Naive B cell (primary cell): ENCODE results near the gene XK. TPM values are rescaled to one million over a fixed set of nuclear protein-coding genes. Genes with fewer than 3 reads are reported as not detected.
"Not testable (repeated sequence)": the region's sequence is repeated elsewhere in the genome, so short reads cannot be mapped to it uniquely, and the experiment has no call there.

Source experiments
- ATAC-seq, 2 donors: fragments of 150-1000 bp; cut with Tn5 transposase; 2 replicates each; pipeline ENCODE4 v1.10.0; 2021; ENCODE audit warnings: low read depth in 2 of 2, mild to moderate bottlenecking in 2 of 2, moderate library complexity in 2 of 2
- DNase-seq: peaks from one replicate; pipeline ENCODE4 v3.0.0; 2022
- H3K27ac Mint-ChIP-seq, 6 donors: one replicate each; pipeline ENCODE4 v1.8.0; 2020 to 2022; ENCODE audit warnings: mild to moderate bottlenecking in 6 of 6, mixed read lengths in 6 of 6, moderate library complexity in 5 of 6, inconsistent platforms in 2 of 6
- H3K27me3 Mint-ChIP-seq, 3 donors: one replicate each; pipeline ENCODE4 v1.8.0; 2021 to 2022; ENCODE audit warnings: mixed read lengths in 3 of 3, mild to moderate bottlenecking in 1 of 3
- H3K36me3 Mint-ChIP-seq, 2 donors: one replicate each; pipeline ENCODE4 v1.8.0; 2020 to 2022; ENCODE audit warnings: mixed read lengths in 2 of 2, inconsistent platforms in 1 of 2, mild to moderate bottlenecking in 1 of 2
- H3K4me1 Mint-ChIP-seq, 3 donors: one replicate each; pipeline ENCODE4 v1.8.0; 2020 to 2022; ENCODE audit warnings: mixed read lengths in 3 of 3, inconsistent platforms in 1 of 3, mild to moderate bottlenecking in 1 of 3, moderate library complexity in 1 of 3
- H3K4me3 Mint-ChIP-seq, 8 donors: one replicate each; pipeline ENCODE4 v1.8.0; 2020 to 2022; ENCODE audit warnings: mild to moderate bottlenecking in 8 of 8, mixed read lengths in 8 of 8, moderate library complexity in 8 of 8, inconsistent platforms in 2 of 8
- H3K9me3 Mint-ChIP-seq, 7 donors: one replicate each; pipeline ENCODE4 v1.8.0; 2020 to 2022; ENCODE audit warnings: mixed read lengths in 7 of 7, mild to moderate bottlenecking in 5 of 7, inconsistent platforms in 2 of 7, moderate library complexity in 1 of 7
- polyA plus RNA-seq, 6 donors: library from polyadenylated mRNA; unstranded; fragments of 300-500 nt; fragmentation: Illumina TruSeq; gene quantifications; one replicate each; pipeline ENCODE4 v1.2.3, GENCODE V29; 2021; ENCODE audit warnings: low read depth in 6 of 6

Gene XK
- polyA plus RNA-seq, 6 donors from 2014 or later: 0.07 to 0.41 (median 0.22) TPM; not detected in 2

DNA sequence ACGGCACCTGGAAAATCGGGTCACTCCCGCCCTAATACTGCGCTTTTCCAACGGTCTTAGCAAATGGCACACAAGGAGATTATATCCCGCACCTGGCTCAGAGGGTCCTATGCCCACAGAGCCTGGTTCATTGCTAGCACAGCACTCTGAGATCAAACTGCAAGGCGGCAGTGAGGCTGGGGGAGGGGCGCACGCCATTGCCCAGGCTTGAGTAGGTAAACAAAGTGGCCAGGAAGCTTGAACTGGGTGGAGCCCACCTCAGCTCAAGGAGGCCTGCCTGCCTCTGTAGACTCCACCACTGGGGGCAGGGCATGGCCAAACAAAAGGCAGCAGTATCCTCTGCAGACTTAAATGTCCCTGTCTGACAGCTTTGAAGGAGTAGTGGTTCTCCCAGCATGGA lies 83.3 kb downstream of the XK start:
- H3K4me1 Mint-ChIP-seq: peaks cover 28 to 31% (median 31%) of the 10 kb centered on the region in 3 donors
- not testable (repeated sequence) for H3K4me3 Mint-ChIP-seq, H3K9me3 Mint-ChIP-seq, DNase-seq, H3K27me3 Mint-ChIP-seq, ATAC-seq, H3K36me3 Mint-ChIP-seq, H3K27ac Mint-ChIP-seq

DNA sequence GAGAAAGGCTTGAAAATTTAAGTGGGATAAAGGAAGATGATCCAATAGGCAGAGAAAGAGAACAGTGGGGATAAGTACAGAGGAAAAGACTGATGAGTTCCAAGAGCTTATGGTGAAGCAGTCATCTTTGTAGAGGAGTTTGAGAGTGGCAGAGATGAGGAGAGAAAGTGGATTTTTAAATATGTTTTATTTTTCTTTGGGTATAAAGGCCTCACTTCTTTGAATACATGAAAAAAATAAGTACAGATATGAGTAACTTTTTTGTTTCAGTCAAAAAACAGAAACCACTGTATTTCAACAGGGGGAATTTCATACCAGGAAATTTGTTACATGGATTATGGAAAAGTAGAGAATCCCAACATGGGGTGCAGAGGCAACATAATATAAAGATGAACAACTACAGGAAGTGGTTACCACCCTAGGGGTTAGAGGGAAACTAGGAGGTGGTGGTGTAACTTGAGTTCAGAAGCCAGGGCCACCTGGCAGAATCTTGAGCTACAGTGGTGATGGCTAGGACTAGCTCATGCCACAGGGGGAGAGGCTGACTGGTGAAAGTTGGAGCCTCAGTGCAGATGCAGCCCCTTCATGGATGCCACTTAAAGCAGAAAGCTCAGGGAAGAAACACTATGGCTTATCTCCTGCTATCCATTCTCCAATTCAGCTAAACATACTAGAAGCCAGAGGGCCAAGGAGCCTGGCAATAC lies 90.8 kb downstream of the XK start:
- Mint-ChIP-seq H3K27me3 (peaks cover 0 to 4% (median 0%) of the 10 kb centered on the region in 3 donors), H3K9me3 (no peaks in the 10 kb centered on the region), H3K4me3 (peak overlapping the region; percentile 40 to 79 (median 67)), H3K4me1 (peaks cover 22 to 34% (median 30%) of the 10 kb centered on the region in 3 donors), H3K36me3 (peaks cover 0 to 2% of the 10 kb centered on the region in 2 donors), H3K27ac (peak overlapping the region; percentile 44 to 96 (median 86))
- DNase-seq (no peak), ATAC-seq (peak; percentile 59 to 69)

DNA sequence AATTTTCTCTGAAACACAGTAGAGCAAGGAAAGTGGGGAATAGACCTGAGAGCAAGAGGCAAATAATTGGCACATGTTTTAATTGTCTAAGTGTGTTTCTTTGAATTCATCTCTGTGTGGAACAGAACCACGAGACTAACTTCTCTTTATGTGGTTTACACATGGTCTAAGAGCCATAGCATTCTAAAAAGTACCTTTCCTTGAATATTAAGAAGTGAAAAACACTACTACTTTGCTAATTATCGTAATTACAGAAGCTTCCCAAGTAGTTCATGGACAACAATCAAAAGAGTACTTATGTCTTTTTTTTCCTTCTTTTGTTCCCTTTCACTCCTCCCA lies 91.4 kb downstream of the XK start:
- DNase-seq: peak; percentile 55
- peaks cover 0 to 9% (median 0%) of the 10 kb centered on the region in 3 donors for H3K27me3 Mint-ChIP-seq
- H3K4me1 Mint-ChIP-seq: peaks cover 27 to 35% (median 34%) of the 10 kb centered on the region in 3 donors
- ATAC-seq: peak; percentile 80 to 83
- peak overlapping the region; percentile 49 to 79 (median 66) for H3K4me3 Mint-ChIP-seq
- H3K9me3 Mint-ChIP-seq: no peaks in the 10 kb centered on the region
- H3K36me3 Mint-ChIP-seq: peaks cover 3 to 8% of the 10 kb centered on the region in 2 donors
- H3K27ac Mint-ChIP-seq: peak overlapping the region; percentile 44 to 96 (median 86)

DNA sequence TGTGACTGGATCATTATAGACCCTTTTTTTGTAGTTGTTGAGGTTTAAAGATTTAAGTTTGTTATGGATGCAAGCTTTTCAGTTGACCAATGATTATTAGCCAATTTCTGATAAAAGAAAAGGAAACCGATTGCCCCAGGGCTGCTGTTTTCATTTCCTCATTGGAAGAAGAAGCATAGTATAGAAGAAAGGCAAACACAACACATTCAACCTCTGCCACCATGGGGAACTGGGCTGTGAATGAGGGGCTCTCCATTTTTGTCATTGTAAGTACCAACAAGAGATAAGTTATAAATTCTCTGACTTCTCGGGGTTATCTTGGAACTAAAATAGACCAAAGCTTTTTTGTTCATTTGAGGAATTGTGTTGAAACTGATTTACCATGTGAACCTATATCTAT lies 94.3 kb downstream of the XK start, which contains the start of gene CYBB:
TSS of gene CYBB (plus strand) at position 203 of the 400 bp plus-strand sequence. CDS start at position 222, 19 bp downstream.
- Mint-ChIP-seq H3K27me3 (peaks cover 0 to 18% (median 0%) of the 10 kb centered on the region in 3 donors), H3K4me3 (peak within 1 kb of the TSS; percentile 90 to 97 (median 94)), H3K36me3 (peaks cover 18 to 34% of the 10 kb centered on the region in 2 donors), H3K4me1 (peaks cover 46 to 55% (median 54%) of the 10 kb centered on the region in 3 donors), H3K27ac (peak within 1 kb of the TSS; percentile 51 to 94 (median 87)), H3K9me3 (no peaks in the 10 kb centered on the region)
- peak; percentile 26 for DNase-seq
- ATAC-seq: peak; percentile 54 to 61

DNA sequence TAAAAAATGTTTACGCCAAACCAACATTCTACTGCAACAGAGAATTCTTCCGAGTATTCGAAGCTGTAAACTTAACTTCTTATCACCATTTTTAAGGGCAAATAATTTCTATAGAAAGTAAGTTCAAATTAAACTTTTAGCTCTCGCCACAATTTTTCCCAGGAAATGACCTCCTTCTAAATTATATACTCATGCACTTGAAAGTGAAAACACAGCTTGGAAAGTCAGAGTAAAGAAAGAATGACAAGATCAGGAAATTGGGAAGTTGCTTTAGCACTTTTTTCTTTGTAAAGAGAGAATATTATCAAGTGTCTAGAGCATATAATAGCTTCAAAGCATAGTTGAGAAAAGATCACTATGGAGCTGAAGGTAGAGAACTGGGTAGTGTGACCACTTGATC lies 95.5 kb downstream of the XK start:
- peak overlapping the region; percentile 88 to 97 (median 92) for H3K4me3 Mint-ChIP-seq

More for the DNA sequence above, 95.5 kb downstream of the XK start:
- H3K4me1 Mint-ChIP-seq: peaks cover 41 to 57% (median 51%) of the 10 kb centered on the region in 3 donors
- H3K36me3 Mint-ChIP-seq: peaks cover 29 to 35% of the 10 kb centered on the region in 2 donors
- no peak for ATAC-seq
- DNase-seq: no peak
- H3K27ac Mint-ChIP-seq: peak overlapping the region in 4 of 6 donors; percentile 13 to 89 (median 59)
- H3K9me3 Mint-ChIP-seq: no peaks in the 10 kb centered on the region
- H3K27me3 Mint-ChIP-seq: peaks cover 0 to 18% (median 0%) of the 10 kb centered on the region in 3 donors

Other genes with a start within 250 kb of the XK start
- gene LANCL3, start 114.1 kb upstream of the XK start, polyA plus RNA-seq: under 1 TPM in 2 of 6 donors, not detected in 4; 0.03 to 0.19 TPM
- 100 to 1,000 TPM in 5 of 6 donors, 10 to 100 TPM in 1; 81.2 to 182 (median 161) TPM for gene CYBB, start 94.3 kb downstream of the XK start, polyA plus RNA-seq
- 10 to 100 TPM; 24.3 to 52.2 (median 32.7) TPM for gene DYNLT3, start 161.8 kb downstream of the XK start, polyA plus RNA-seq